GM12864 (cell line): ENCODE results near the gene SKAP1.

ENCODE experiments used
- DNase-seq: peaks from one replicate; pipeline ENCODE4 v3.0.0-alpha.2; 2011; ENCODE audit warnings: low read depth
- H3K4me3 ChIP-seq: 2 replicates; pipeline ENCODE4 v1.5.1; 2011; ENCODE audit warnings: mild to moderate bottlenecking, low read depth, low read length, control low read depth
- TF ChIP-seq, protein P1 (sequence below): IDR thresholded peaks from 2 replicates; pipeline ENCODE4 v1.5.1; 2011; ENCODE audit warnings: low read depth, mild to moderate bottlenecking, moderate library complexity, low read length, control low read depth, inconsistent platforms; ENCODE audit errors: missing control alignments

SKAP1 gene

GRCh38 chr17:48269209-48269608, 160.8 kb downstream of the SKAP1 start:
- TF ChIP-seq, protein P1, sequence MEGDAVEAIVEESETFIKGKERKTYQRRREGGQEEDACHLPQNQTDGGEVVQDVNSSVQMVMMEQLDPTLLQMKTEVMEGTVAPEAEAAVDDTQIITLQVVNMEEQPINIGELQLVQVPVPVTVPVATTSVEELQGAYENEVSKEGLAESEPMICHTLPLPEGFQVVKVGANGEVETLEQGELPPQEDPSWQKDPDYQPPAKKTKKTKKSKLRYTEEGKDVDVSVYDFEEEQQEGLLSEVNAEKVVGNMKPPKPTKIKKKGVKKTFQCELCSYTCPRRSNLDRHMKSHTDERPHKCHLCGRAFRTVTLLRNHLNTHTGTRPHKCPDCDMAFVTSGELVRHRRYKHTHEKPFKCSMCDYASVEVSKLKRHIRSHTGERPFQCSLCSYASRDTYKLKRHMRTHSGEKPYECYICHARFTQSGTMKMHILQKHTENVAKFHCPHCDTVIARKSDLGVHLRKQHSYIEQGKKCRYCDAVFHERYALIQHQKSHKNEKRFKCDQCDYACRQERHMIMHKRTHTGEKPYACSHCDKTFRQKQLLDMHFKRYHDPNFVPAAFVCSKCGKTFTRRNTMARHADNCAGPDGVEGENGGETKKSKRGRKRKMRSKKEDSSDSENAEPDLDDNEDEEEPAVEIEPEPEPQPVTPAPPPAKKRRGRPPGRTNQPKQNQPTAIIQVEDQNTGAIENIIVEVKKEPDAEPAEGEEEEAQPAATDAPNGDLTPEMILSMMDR = no peak
- no peak for DNase-seq

DNA sequence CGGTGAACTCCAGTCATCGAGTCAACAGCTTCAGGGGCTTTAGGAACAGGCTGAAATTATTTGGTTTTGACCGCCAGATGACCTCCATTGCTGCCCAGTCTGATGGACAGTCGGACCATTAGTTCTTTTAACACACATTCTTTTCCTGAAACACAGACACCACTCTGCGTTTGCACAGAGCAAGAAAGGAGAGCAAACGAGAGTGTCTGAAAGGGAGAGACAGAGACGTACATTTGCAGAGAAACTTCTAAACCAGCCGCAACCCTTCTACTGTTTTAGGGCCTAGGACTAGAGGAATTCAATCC, 166.3 kb downstream of the SKAP1 start:
- TF ChIP-seq, protein P1 = no peak
- DNase-seq = no peak
- no peak overlapping the region for H3K4me3 ChIP-seq

More at GRCh38 chr17:48269209-48269608, 160.8 kb downstream of the SKAP1 start:
- H3K4me3 ChIP-seq = no peak overlapping the region

DNA sequence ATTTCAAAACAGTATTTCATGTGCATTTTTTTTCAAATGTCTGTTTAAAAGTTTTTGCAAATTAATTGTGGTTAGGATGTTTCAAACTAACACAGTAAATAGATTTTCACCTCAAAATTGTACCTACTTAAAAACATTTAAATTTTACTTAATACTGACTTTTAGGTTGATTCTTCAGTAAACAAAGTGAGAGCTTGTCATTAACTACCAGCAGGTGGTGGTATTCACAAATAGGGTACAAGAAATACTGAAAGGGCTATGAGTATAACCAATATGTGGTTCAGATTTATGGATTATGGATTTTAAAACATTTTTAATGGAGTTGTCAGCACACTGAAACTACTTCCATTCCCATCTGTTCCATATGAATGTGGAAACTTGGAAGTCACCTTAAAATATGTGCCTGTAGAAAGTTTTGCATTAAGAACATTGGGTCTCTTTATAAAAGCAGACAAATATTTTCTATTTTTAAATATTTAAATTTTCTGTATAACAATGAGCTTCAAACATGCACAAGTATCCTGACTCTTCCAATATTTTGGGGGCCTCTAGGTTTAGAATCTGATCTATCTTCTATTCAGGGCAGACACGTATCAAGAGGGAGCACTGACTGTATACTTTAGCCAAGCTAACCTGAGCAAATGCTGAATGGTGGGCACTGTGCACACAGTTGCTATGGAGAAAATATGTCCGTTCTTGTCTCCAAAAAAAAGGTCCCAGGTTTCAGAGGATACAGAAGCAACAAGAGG, 166.9 kb downstream of the SKAP1 start:
- no peak overlapping the region for H3K4me3 ChIP-seq
- TF ChIP-seq, protein P1 = peak; percentile 37
- DNase-seq = no peak

DNA sequence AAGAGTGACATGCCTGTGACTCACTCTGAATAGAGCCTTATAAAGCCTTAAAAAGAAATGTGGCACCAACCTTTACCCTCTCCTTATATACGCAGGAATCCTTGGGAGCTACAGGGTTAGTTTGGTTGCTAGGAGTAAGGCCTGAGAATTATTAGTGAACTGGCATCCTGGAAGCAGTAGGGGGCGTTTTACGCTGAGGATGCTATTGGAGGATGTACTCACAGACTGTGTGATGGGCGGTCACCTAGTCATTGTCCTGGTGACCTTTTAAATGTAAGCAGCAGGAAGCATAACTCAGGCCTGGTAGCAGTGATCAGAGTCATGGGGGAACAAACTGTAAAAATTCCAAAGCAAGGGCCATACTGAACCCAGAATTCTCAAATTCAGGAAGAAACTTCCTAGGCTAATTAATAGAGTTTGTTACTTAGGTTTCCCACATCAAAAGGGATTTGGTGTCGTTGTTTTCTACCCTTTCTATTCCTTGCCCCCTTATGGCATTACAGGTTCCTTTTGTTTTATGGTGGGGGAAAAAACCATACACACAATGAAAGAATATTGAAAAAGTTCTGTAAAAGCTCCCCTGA, 168.6 kb downstream of the SKAP1 start:
- H3K4me3 ChIP-seq = no peak overlapping the region
- TF ChIP-seq, protein P1 = peak; percentile 69
- DNase-seq = no peak

DNA sequence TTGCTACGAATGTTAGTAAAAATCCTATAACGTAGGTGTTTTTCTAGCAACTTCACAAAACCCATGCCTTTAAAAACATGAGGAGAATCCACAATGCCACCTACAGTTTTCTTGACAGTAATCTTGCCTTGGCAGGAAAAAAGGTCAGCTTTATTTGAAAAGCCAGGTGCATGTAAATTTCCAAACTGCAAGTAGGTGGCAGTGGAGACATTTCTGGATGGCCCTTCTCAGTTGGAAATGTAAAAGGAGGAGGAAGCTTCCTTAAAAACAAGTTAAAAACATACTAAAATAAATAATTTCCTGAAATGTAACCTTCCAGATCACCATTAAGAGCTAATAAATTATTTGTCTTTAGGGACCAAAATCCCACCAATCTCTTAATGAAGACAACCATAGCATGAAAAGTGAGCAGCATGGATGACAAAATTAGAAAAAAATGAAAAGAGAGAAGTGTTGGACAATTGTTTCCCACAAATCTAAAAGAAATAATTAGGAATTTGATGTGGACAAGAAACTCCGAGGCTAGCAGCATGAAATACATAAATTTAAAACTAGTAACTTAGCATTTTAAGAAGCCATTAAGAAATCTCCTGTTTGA, 170.2 kb downstream of the SKAP1 start:
- no peak overlapping the region for H3K4me3 ChIP-seq
- DNase-seq = no peak
- TF ChIP-seq, protein P1 = peak; percentile 48

- no peak for DNase-seq
These were observed 171.7 kb downstream of the SKAP1 start for GRCh38 chr17:48258331-48258730.

More at GRCh38 chr17:48258331-48258730, 171.7 kb downstream of the SKAP1 start:
- TF ChIP-seq, protein P1 = no peak
- H3K4me3 ChIP-seq = no peak overlapping the region
